WTC11 (cell line): ENCODE measurements around the gene CNDP1. TPM values are rescaled to one million over a fixed set of nuclear protein-coding genes. Genes with fewer than 3 reads are reported as not detected.

Experiments
- ATAC-seq: fragments of 200-7000 bp; cut with Tn5 transposase; 2 replicates; pipeline ENCODE4 v1.10.0; 2021; ENCODE audit warnings: mild to moderate bottlenecking, moderate library complexity
- CTCF ChIA-PET: fragments of 300-600 bp; sonication (Branson Sonifier 250); formaldehyde crosslinking; loops from one replicate; lab custom pipeline; 2021; ENCODE audit warnings: antibody characterized with exemption; lab: Charles Lee
- POLR2A ChIA-PET: fragments of 350-600 bp; sonication (Branson Sonifier 250); formaldehyde crosslinking; loops from one replicate; lab custom pipeline; 2021; ENCODE audit warnings: antibody characterized with exemption; lab: Charles Lee
- DNase-seq: peaks from one replicate; pipeline ENCODE4 v3.0.0; 2021; ENCODE audit warnings: low spot score
- H3K27ac Mint-ChIP-seq: 2 replicates; pipeline ENCODE4 v1.8.0; 2021; ENCODE audit warnings: mixed read lengths
- H3K27me3 Mint-ChIP-seq: 2 replicates; pipeline ENCODE4 v1.8.0; 2021; ENCODE audit warnings: low read depth, mild to moderate bottlenecking, moderate library complexity, mixed read lengths
- H3K36me3 Mint-ChIP-seq: 2 replicates; pipeline ENCODE4 v1.8.0; 2021; ENCODE audit warnings: mixed read lengths
- H3K4me1 Mint-ChIP-seq: 2 replicates; pipeline ENCODE4 v1.8.0; 2022; ENCODE audit warnings: mixed read lengths
- H3K4me3 Mint-ChIP-seq: 2 replicates; pipeline ENCODE4 v1.8.0; 2021; ENCODE audit warnings: mild to moderate bottlenecking, moderate library complexity, mixed read lengths
- H3K9me3 Mint-ChIP-seq: 2 replicates; pipeline ENCODE4 v1.8.0; 2021; ENCODE audit warnings: mixed read lengths
- AR ChIP-seq: fragments of 250-450 bp; sonication (Bioruptor Pico); IDR thresholded peaks from 2 replicates; pipeline ENCODE4 v1.9.0; 2021; ENCODE audit warnings: mild to moderate bottlenecking
- FOXJ3 ChIP-seq: sonication (generic); formaldehyde crosslinking; IDR thresholded peaks from 2 replicates; pipeline ENCODE4 v1.9.0; 2021; ENCODE audit warnings: missing genetic modification reagents, mild to moderate bottlenecking, borderline replicate concordance
- FOXK1 ChIP-seq: sonication (generic); formaldehyde crosslinking; IDR thresholded peaks from 2 replicates; pipeline ENCODE4 v1.8.0; 2022; ENCODE audit warnings: mild to moderate bottlenecking, moderate library complexity, missing genetic modification reagents
- HMGA2 ChIP-seq: fragments of 250-450 bp; sonication (Bioruptor Pico); IDR thresholded peaks from 2 replicates; pipeline ENCODE4 v1.4.0; 2021; ENCODE audit warnings: mild to moderate bottlenecking, moderate library complexity
- KAT7 ChIP-seq: sonication (generic); formaldehyde crosslinking; IDR thresholded peaks from 2 replicates; pipeline ENCODE4 v1.8.1; 2023; ENCODE audit warnings: missing genetic modification reagents, mild to moderate bottlenecking, borderline replicate concordance
- PRRX2 ChIP-seq: fragments of 250-450 bp; sonication (Bioruptor Pico); IDR thresholded peaks from 2 replicates; pipeline ENCODE4 v1.8.0; 2021; ENCODE audit warnings: mild to moderate bottlenecking
- SOX15 ChIP-seq: fragments of 250-450 bp; sonication (Bioruptor Pico); IDR thresholded peaks from 2 replicates; pipeline ENCODE4 v1.9.0; 2021; ENCODE audit warnings: mild to moderate bottlenecking
- ZNF416 ChIP-seq: fragments of 250-450 bp; sonication (Bioruptor Pico); IDR thresholded peaks from 2 replicates; pipeline ENCODE4 v1.9.0; 2021; ENCODE audit warnings: mild to moderate bottlenecking, inconsistent platforms
- total RNA-seq: library from RNA; stranded (reverse); gene quantifications from 3 replicates; pipeline ENCODE4 v1.2.3, GENCODE V29; 2021
- TF ChIP-seq, protein P1 (sequence below): fragments of 250-450 bp; sonication (Bioruptor Pico); IDR thresholded peaks from 2 replicates; pipeline ENCODE4 v1.9.0; 2021; ENCODE audit warnings: mild to moderate bottlenecking, borderline replicate concordance
- TF ChIP-seq, protein P2 (sequence below): sonication (generic); formaldehyde crosslinking; IDR thresholded peaks from 2 replicates; pipeline ENCODE4 v1.8.1; 2022; ENCODE audit warnings: missing genetic modification reagents, borderline replicate concordance

The CNDP1 gene
- total RNA-seq, 1 experiment from 2014 or later: 0.28 TPM

DNA sequence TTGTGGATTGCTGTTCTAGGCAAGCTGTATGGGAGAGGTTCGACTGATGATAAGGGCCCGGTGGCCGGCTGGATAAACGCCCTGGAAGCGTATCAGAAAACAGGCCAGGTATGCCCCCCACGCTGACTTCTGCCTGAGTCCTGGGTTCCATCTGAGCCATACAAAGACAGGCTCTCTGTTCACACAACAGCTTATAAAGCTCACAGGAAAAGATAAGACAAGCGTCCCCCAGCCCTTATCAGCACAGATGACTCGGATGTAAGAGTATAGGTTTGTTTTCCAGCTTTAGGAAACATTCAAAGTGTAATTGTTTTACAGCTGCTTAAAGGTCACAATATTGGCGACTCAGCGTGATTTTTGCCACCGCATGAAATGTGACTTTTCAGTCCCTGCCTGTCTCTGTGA lies 25.5 kb upstream of the CNDP1 start (continued):
- TF ChIP-seq, protein P1, sequence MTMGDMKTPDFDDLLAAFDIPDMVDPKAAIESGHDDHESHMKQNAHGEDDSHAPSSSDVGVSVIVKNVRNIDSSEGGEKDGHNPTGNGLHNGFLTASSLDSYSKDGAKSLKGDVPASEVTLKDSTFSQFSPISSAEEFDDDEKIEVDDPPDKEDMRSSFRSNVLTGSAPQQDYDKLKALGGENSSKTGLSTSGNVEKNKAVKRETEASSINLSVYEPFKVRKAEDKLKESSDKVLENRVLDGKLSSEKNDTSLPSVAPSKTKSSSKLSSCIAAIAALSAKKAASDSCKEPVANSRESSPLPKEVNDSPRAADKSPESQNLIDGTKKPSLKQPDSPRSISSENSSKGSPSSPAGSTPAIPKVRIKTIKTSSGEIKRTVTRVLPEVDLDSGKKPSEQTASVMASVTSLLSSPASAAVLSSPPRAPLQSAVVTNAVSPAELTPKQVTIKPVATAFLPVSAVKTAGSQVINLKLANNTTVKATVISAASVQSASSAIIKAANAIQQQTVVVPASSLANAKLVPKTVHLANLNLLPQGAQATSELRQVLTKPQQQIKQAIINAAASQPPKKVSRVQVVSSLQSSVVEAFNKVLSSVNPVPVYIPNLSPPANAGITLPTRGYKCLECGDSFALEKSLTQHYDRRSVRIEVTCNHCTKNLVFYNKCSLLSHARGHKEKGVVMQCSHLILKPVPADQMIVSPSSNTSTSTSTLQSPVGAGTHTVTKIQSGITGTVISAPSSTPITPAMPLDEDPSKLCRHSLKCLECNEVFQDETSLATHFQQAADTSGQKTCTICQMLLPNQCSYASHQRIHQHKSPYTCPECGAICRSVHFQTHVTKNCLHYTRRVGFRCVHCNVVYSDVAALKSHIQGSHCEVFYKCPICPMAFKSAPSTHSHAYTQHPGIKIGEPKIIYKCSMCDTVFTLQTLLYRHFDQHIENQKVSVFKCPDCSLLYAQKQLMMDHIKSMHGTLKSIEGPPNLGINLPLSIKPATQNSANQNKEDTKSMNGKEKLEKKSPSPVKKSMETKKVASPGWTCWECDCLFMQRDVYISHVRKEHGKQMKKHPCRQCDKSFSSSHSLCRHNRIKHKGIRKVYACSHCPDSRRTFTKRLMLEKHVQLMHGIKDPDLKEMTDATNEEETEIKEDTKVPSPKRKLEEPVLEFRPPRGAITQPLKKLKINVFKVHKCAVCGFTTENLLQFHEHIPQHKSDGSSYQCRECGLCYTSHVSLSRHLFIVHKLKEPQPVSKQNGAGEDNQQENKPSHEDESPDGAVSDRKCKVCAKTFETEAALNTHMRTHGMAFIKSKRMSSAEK (CRISPR knock-in tag): no peak

- Mint-ChIP-seq H3K4me1 (peaks cover 26% of the 10 kb centered on the region), H3K36me3 (peaks cover 67% of the 10 kb centered on the region), H3K27me3 (no peaks in the 10 kb centered on the region), H3K27ac (no peak overlapping the region; the same call in 1 of the 2 replicates), H3K9me3 (no peaks in the 10 kb centered on the region), H3K4me3 (no peak overlapping the region)
- no peak for DNase-seq
- ChIA-PET POLR2A (no interaction called here), CTCF (interaction anchor here (2.1 kb wide), 1 partner anchor 42 kb away, joined by 6 read pairs; no protein-coding TSS in a partner anchor)
- no peak for TF ChIP-seq KAT7 (CRISPR knock-in tag)
- no peak for TF ChIP-seq AR (CRISPR knock-in tag)
- TF ChIP-seq, protein P1 (CRISPR knock-in tag): no peak
- TF ChIP-seq FOXJ3 (CRISPR knock-in tag): no peak
- no peak for TF ChIP-seq FOXK1 (CRISPR knock-in tag)
- no peak for TF ChIP-seq PRRX2 (CRISPR knock-in tag)
- TF ChIP-seq SOX15 (CRISPR knock-in tag): no peak
- TF ChIP-seq ZNF416 (CRISPR knock-in tag): no peak
- TF ChIP-seq, protein P2, sequence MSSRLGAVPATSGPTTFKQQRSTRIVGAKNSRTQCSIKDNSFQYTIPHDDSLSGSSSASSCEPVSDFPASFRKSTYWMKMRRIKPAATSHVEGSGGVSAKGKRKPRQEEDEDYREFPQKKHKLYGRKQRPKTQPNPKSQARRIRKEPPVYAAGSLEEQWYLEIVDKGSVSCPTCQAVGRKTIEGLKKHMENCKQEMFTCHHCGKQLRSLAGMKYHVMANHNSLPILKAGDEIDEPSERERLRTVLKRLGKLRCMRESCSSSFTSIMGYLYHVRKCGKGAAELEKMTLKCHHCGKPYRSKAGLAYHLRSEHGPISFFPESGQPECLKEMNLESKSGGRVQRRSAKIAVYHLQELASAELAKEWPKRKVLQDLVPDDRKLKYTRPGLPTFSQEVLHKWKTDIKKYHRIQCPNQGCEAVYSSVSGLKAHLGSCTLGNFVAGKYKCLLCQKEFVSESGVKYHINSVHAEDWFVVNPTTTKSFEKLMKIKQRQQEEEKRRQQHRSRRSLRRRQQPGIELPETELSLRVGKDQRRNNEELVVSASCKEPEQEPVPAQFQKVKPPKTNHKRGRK (CRISPR knock-in tag): no peak
- TF ChIP-seq HMGA2 (CRISPR knock-in tag): no peak
- ATAC-seq: no peak
Measured at GRCh38 chr18:74509856-74510769, 24.2 kb upstream of the CNDP1 start.
